ENCODE data around the gene MUC20.
"Not testable (repeated sequence)": the region's sequence is repeated elsewhere in the genome, so short reads cannot be mapped to it uniquely, and the experiment has no call there.

Gene MUC20

GRCh38 chr3:195773956-195774537 is 53.3 kb downstream of the MUC20 start:
- no peak for DNase-seq

- no peak for DNase-seq
Measured at GRCh38 chr3:195774917-195775316, 54.1 kb downstream of the MUC20 start.

GRCh38 chr3:195777975-195778374 is 57.2 kb downstream of the MUC20 start:
- DNase-seq: no peak

GRCh38 chr3:195781236-195781635 is 60.5 kb downstream of the MUC20 start:
- not testable (repeated sequence) for DNase-seq

Data from fibroblast of skin of right quadriceps (primary cell).